GM21367 (cell line): ENCODE data around the gene OGFR.

Source experiments
- ATAC-seq: cut with Tn5 transposase; IDR thresholded peaks from one replicate; pipeline ENCODE4 v1.9.1; 2021; ENCODE audit not compliant: unreplicated experiment

OGFR gene

GRCh38 chr20:62782149-62782892, 22.3 kb upstream of the OGFR start:
- no peak for ATAC-seq

- no peak for ATAC-seq
Measured at GRCh38 chr20:62782893-62783278, 21.7 kb upstream of the OGFR start.

GRCh38 chr20:62784497-62784896, 20.1 kb upstream of the OGFR start:
- no peak for ATAC-seq

GRCh38 chr20:62785393-62785792, 19.2 kb upstream of the OGFR start:
- no peak for ATAC-seq

- ATAC-seq: no peak
Measured at GRCh38 chr20:62786157-62786556, 18.5 kb upstream of the OGFR start.

GRCh38 chr20:62787321-62787720, 17.3 kb upstream of the OGFR start:
- ATAC-seq: no peak

GRCh38 chr20:62787866-62788265, 16.8 kb upstream of the OGFR start:
- no peak for ATAC-seq

- no peak for ATAC-seq
Measured at GRCh38 chr20:62788607-62789006, 16.0 kb upstream of the OGFR start.

GRCh38 chr20:62790075-62790474, 14.6 kb upstream of the OGFR start:
- ATAC-seq: no peak

- no peak for ATAC-seq
Measured at GRCh38 chr20:62791301-62792181, 13.1 kb upstream of the OGFR start.

- ATAC-seq: no peak
Measured at GRCh38 chr20:62792182-62792939, 12.3 kb upstream of the OGFR start.

GRCh38 chr20:62792940-62793756, 11.5 kb upstream of the OGFR start:
- ATAC-seq: no peak

- no peak for ATAC-seq
Measured at GRCh38 chr20:62793757-62794006, 11.0 kb upstream of the OGFR start.

- ATAC-seq: peak; percentile 45
Measured at GRCh38 chr20:62794007-62794724, 10.5 kb upstream of the OGFR start.

- no peak for ATAC-seq
Measured at GRCh38 chr20:62795023-62795761, 9.4 kb upstream of the OGFR start.

GRCh38 chr20:62796699-62797491, 7.7 kb upstream of the OGFR start:
- no peak for ATAC-seq

- no peak for ATAC-seq
Measured at GRCh38 chr20:62797671-62798532, 6.7 kb upstream of the OGFR start.

- no peak for ATAC-seq
Measured at GRCh38 chr20:62799036-62799435, 5.6 kb upstream of the OGFR start.
